ENCODE measurements around the gene C16orf96.

GRCh38 chr16:4564661-4565267 lies 8.6 kb downstream of the C16orf96 start:
- TF ChIP-seq CTCF (IDR thresholded peaks at IDR 0.05) (no peak), POLR2A (IDR thresholded peaks at IDR 0.05) (no peak)
